DMS79 (cell line): ENCODE results near the gene DNAH8.
"Not testable (repeated sequence)": the region's sequence is repeated elsewhere in the genome, so short reads cannot be mapped to it uniquely, and the experiment has no call there.

Experiments
- DNase-seq: peaks from one replicate; lab custom pipeline; 2025; lab: John Stamatoyannopoulos, UW

The DNAH8 gene

GRCh38 chr6:38907264-38907663, 192.2 kb downstream of the DNAH8 start:
- DNase-seq, result no peak

GRCh38 chr6:38909015-38909730, 194.1 kb downstream of the DNAH8 start:
- DNase-seq, result no peak

GRCh38 chr6:38910207-38910606, 195.1 kb downstream of the DNAH8 start:
- DNase-seq, result no peak

- DNase-seq, result no peak
These were observed 197.3 kb downstream of the DNAH8 start for GRCh38 chr6:38912378-38912777.

- DNase-seq, result no peak
These were observed 200.3 kb downstream of the DNAH8 start for GRCh38 chr6:38915205-38915925.

GRCh38 chr6:38921540-38921939, 206.4 kb downstream of the DNAH8 start:
- DNase-seq, result not testable (repeated sequence)

- no peak for DNase-seq
These were observed 209.8 kb downstream of the DNAH8 start for GRCh38 chr6:38924791-38925509.

- no peak for DNase-seq
These were observed 214.4 kb downstream of the DNAH8 start for GRCh38 chr6:38929560-38929959.

- DNase-seq, result no peak
These were observed 218.3 kb downstream of the DNAH8 start for GRCh38 chr6:38933426-38933825.

- DNase-seq, result no peak
These were observed 219.9 kb downstream of the DNAH8 start for GRCh38 chr6:38935051-38935450.

GRCh38 chr6:38937839-38938613, 222.9 kb downstream of the DNAH8 start:
- DNase-seq, result no peak

GRCh38 chr6:38938741-38939140, 223.6 kb downstream of the DNAH8 start:
- no peak for DNase-seq

- DNase-seq, result no peak
These were observed 227.3 kb downstream of the DNAH8 start for GRCh38 chr6:38942442-38942841.

GRCh38 chr6:38942965-38943364, 227.9 kb downstream of the DNAH8 start:
- no peak for DNase-seq

- DNase-seq, result no peak
These were observed 228.9 kb downstream of the DNAH8 start for GRCh38 chr6:38943964-38944363.

- no peak for DNase-seq
These were observed 229.7 kb downstream of the DNAH8 start for GRCh38 chr6:38944655-38945279.

GRCh38 chr6:38955861-38956260, 240.8 kb downstream of the DNAH8 start:
- DNase-seq, result no peak

- DNase-seq, result no peak
These were observed 242.3 kb downstream of the DNAH8 start for GRCh38 chr6:38957426-38957825.

- no peak for DNase-seq
These were observed 244.0 kb downstream of the DNAH8 start for GRCh38 chr6:38959138-38959537.

GRCh38 chr6:38968702-38969149, 253.6 kb downstream of the DNAH8 start:
- no peak for DNase-seq

GRCh38 chr6:38973178-38974057, 258.3 kb downstream of the DNAH8 start:
- peak; percentile 11 for DNase-seq
